H9 (cell line): Measurements from ENCODE around the gene TXNDC12. TPM values are rescaled to one million over a fixed set of nuclear protein-coding genes. Genes with fewer than 3 reads are reported as not detected.

Experiments
- DNase-seq: peaks from one replicate; pipeline ENCODE4 v3.0.0-alpha.2; 2017
- H2AFZ ChIP-seq: one replicate; pipeline ENCODE4 v1.6.1; 2013; ENCODE audit warnings: mild to moderate bottlenecking, low read length, control low read depth, moderate library complexity
- H2AK5ac ChIP-seq: 2 replicates; pipeline ENCODE4 v1.6.1; 2013; ENCODE audit warnings: low read length, control low read depth, mixed read lengths; ENCODE audit not compliant: insufficient read length
- H2BK120ac ChIP-seq: one replicate; pipeline ENCODE4 v1.6.1; 2013; ENCODE audit warnings: low read depth, mild to moderate bottlenecking, low read length, control low read depth, inconsistent platforms; ENCODE audit not compliant: poor library complexity, severe bottlenecking
- H2BK12ac ChIP-seq: 2 replicates; pipeline ENCODE4 v1.6.1; 2013; ENCODE audit warnings: low read length, control low read depth, mixed read lengths, low read depth; ENCODE audit not compliant: insufficient read length
- H2BK15ac ChIP-seq: 2 replicates; pipeline ENCODE4 v1.6.1; 2013; ENCODE audit warnings: low read depth, low read length, control low read depth
- H2BK20ac ChIP-seq: one replicate; pipeline ENCODE4 v1.6.1; 2013; ENCODE audit warnings: low read depth, mild to moderate bottlenecking, low read length, control low read depth, inconsistent platforms; ENCODE audit not compliant: poor library complexity, severe bottlenecking
- H2BK5ac ChIP-seq: 2 replicates; pipeline ENCODE4 v1.6.1; 2013; ENCODE audit warnings: low read length, control low read depth, mixed read lengths; ENCODE audit not compliant: insufficient read length
- H3K14ac ChIP-seq: 2 replicates; pipeline ENCODE4 v1.6.1; 2013; ENCODE audit warnings: low read length, control low read depth; ENCODE audit not compliant: insufficient read depth
- H3K18ac ChIP-seq: 2 replicates; pipeline ENCODE4 v1.6.1; 2013; ENCODE audit warnings: low read depth, mild to moderate bottlenecking, mixed read lengths, low read length, control low read depth; ENCODE audit not compliant: insufficient read length
- H3K23ac ChIP-seq: 2 replicates; pipeline ENCODE4 v1.6.1; 2013; ENCODE audit warnings: low read length, control low read depth, mixed read lengths, low read depth; ENCODE audit not compliant: insufficient read length
- H3K23me2 ChIP-seq: 2 replicates; pipeline ENCODE4 v1.6.1; 2013; ENCODE audit warnings: low read depth, mild to moderate bottlenecking, mixed read lengths, low read length, control low read depth; ENCODE audit not compliant: insufficient read length, poor library complexity, severe bottlenecking
- H3K27ac ChIP-seq: 2 replicates; pipeline ENCODE4 v1.5.1; 2013; ENCODE audit warnings: low read length, control low read depth, mixed read lengths, low read depth; ENCODE audit not compliant: insufficient read length
- H3K27me3 ChIP-seq: 2 replicates; pipeline ENCODE4 v1.6.1; 2013; ENCODE audit warnings: low read length, control low read depth, inconsistent platforms; ENCODE audit not compliant: insufficient read depth
- H3K4ac ChIP-seq: 2 replicates; pipeline ENCODE4 v1.6.1; 2013; ENCODE audit warnings: low read depth, mild to moderate bottlenecking, control low read depth, inconsistent platforms, low read length, moderate library complexity
- H3K4me1 ChIP-seq: 2 replicates; pipeline ENCODE4 v1.6.1; 2013; ENCODE audit warnings: low read length, control low read depth, inconsistent platforms; ENCODE audit not compliant: insufficient read depth
- H3K4me2 ChIP-seq: 2 replicates; pipeline ENCODE4 v1.6.1; 2013; ENCODE audit warnings: low read length, control low read depth, mixed read lengths; ENCODE audit not compliant: insufficient read length, insufficient read depth
- H3K56ac ChIP-seq: 2 replicates; pipeline ENCODE4 v1.6.1; 2013; ENCODE audit warnings: low read depth, mild to moderate bottlenecking, mixed read lengths, low read length, control low read depth; ENCODE audit not compliant: insufficient read length
- H3K79me1 ChIP-seq: 2 replicates; pipeline ENCODE4 v1.6.1; 2013; ENCODE audit warnings: low read depth, mild to moderate bottlenecking, moderate library complexity, low read length, control low read depth, inconsistent platforms; ENCODE audit not compliant: insufficient read depth, poor library complexity, severe bottlenecking
- H3K79me2 ChIP-seq: 2 replicates; pipeline ENCODE4 v1.6.1; 2013; ENCODE audit warnings: low read length, control low read depth, inconsistent platforms; ENCODE audit not compliant: insufficient read depth
- H3K9ac ChIP-seq: 2 replicates; pipeline ENCODE4 v1.6.1; 2013; ENCODE audit warnings: low read length, control low read depth, mixed read lengths; ENCODE audit not compliant: insufficient read length; ENCODE audit errors: extremely low read depth
- H3K9me3 ChIP-seq: one replicate; pipeline ENCODE4 v1.6.1; 2013; ENCODE audit warnings: low read depth, low read length, inconsistent platforms; ENCODE audit not compliant: control insufficient read depth
- H3T11ph ChIP-seq: one replicate; pipeline ENCODE4 v1.6.1; 2013; ENCODE audit warnings: mild to moderate bottlenecking, low read length, control low read depth, inconsistent platforms
- H4K20me1 ChIP-seq: one replicate; pipeline ENCODE4 v1.6.1; 2013; ENCODE audit not compliant: control insufficient read depth, insufficient read length, insufficient read depth
- H4K5ac ChIP-seq: 2 replicates; pipeline ENCODE4 v1.6.1; 2013; ENCODE audit warnings: low read depth, mild to moderate bottlenecking, mixed read lengths, low read length, control low read depth; ENCODE audit not compliant: insufficient read length
- H4K8ac ChIP-seq: replicated peaks from 2 replicates; pipeline ENCODE4 v1.6.1; 2013; ENCODE audit warnings: low read length, control low read depth, mixed read lengths, low read depth; ENCODE audit not compliant: insufficient read length
- H4K91ac ChIP-seq: 2 replicates; pipeline ENCODE4 v1.6.1; 2013; ENCODE audit warnings: low read depth, mild to moderate bottlenecking, moderate library complexity, mixed read lengths, low read length, control low read depth; ENCODE audit not compliant: insufficient read length
- H3K27ac Mint-ChIP-seq, 3 experiments: 2 replicates in 2 of 3; 3 replicates in 1 of 3; pipeline ENCODE4 v1.8.0; 2020 to 2021; ENCODE audit warnings: mixed read lengths in 3 of 3, mild to moderate bottlenecking in 1 of 3, moderate library complexity in 1 of 3
- H3K27me3 Mint-ChIP-seq: 2 replicates; pipeline ENCODE4 v1.8.0; 2021; ENCODE audit warnings: low read depth, mild to moderate bottlenecking, moderate library complexity, mixed read lengths
- H3K36me3 Mint-ChIP-seq, 3 experiments: 2 replicates in 2 of 3; 3 replicates in 1 of 3; pipeline ENCODE4 v1.8.0; 2020 to 2021; ENCODE audit warnings: low read depth in 3 of 3, mixed read lengths in 3 of 3; ENCODE audit not compliant: insufficient read depth in 1 of 3
- H3K4me1 Mint-ChIP-seq, 2 experiments: 2 replicates each; pipeline ENCODE4 v1.8.0; 2020; ENCODE audit warnings: mixed read lengths in 2 of 2
- H3K4me3 Mint-ChIP-seq, 2 experiments: 2 replicates in 1 of 2; 3 replicates in 1 of 2; pipeline ENCODE4 v1.8.0; 2020 to 2021; ENCODE audit warnings: mild to moderate bottlenecking in 2 of 2, mixed read lengths in 2 of 2, moderate library complexity in 1 of 2
- H3K9me3 Mint-ChIP-seq, 2 experiments: 2 replicates in 1 of 2; 3 replicates in 1 of 2; pipeline ENCODE4 v1.8.0; 2020; ENCODE audit warnings: mild to moderate bottlenecking in 2 of 2, mixed read lengths in 2 of 2, moderate library complexity in 1 of 2
- WGBS: extraction: QIAGEN DNeasy Blood & Tissue Kit; methylation state at CpG from one replicate; pipeline ENCODE4 v1.1.7; 2013; ENCODE audit warnings: missing lambda C conversion rate, low lambda C conversion rate, mixed read lengths; ENCODE audit not compliant: insufficient read length; ENCODE audit errors: extremely low coverage; 5-methylcytosine and 5-hydroxymethylcytosine counted together
- total RNA-seq: library from RNA; stranded (reverse); gene quantifications from 2 replicates; pipeline ENCODE4 v1.2.1, GENCODE V29; 2021
- TF ChIP-seq, protein P1 (sequence below): fragments of 200-600 bp; sonication (generic); conservative IDR thresholded peaks from 3 replicates; pipeline ENCODE4 v1.8.0; 2021; ENCODE audit warnings: antibody characterized with exemption, mild to moderate bottlenecking

Gene TXNDC12
- total RNA-seq, 1 experiment from 2014 or later, result 82.1 TPM

DNA sequence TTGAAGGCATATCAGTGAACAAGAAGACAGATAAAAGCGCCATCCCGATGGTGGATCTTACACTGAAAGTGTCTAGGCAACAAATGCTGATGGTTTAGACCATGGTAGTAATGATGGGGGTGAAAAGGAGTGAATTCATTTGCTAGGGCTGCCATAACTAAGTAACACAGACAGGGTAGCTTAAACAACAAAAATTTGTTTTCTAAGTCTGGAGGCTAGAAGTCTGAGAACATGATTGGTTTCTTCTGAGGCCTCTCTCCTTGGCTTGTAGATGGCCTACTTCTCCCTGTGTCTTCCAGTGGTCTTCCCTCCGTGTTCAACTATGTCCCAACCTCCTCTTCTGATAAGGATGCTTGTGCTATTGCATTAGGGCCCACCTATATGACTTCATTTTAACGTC lies 51.1 kb downstream of the TXNDC12 start:
- no peak overlapping the region for H2BK5ac ChIP-seq
- H3K23me2 ChIP-seq, result no peaks in the 10 kb centered on the region
- no peaks in the 10 kb centered on the region for H3K27me3 ChIP-seq
- TF ChIP-seq, protein P1, sequence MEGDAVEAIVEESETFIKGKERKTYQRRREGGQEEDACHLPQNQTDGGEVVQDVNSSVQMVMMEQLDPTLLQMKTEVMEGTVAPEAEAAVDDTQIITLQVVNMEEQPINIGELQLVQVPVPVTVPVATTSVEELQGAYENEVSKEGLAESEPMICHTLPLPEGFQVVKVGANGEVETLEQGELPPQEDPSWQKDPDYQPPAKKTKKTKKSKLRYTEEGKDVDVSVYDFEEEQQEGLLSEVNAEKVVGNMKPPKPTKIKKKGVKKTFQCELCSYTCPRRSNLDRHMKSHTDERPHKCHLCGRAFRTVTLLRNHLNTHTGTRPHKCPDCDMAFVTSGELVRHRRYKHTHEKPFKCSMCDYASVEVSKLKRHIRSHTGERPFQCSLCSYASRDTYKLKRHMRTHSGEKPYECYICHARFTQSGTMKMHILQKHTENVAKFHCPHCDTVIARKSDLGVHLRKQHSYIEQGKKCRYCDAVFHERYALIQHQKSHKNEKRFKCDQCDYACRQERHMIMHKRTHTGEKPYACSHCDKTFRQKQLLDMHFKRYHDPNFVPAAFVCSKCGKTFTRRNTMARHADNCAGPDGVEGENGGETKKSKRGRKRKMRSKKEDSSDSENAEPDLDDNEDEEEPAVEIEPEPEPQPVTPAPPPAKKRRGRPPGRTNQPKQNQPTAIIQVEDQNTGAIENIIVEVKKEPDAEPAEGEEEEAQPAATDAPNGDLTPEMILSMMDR, result no peak
- peaks cover 28 to 29% of the 10 kb centered on the region in 2 experiments for H3K4me1 Mint-ChIP-seq
- 0 out of 5 replicates have a peak, but pooled peaks cover 0 to 3% of the 10 kb centered on the region in 2 experiments for H3K9me3 Mint-ChIP-seq
- H3K27me3 Mint-ChIP-seq, result no peaks in the 10 kb centered on the region
- no peaks in the 10 kb centered on the region for H3K79me2 ChIP-seq
- no peaks in the 10 kb centered on the region for H3K79me1 ChIP-seq
- H3K9me3 ChIP-seq, result no peaks in the 10 kb centered on the region
- H3K27ac ChIP-seq, result no peak overlapping the region
- H3K4me3 Mint-ChIP-seq, result no peak overlapping the region
- H4K5ac ChIP-seq, result no peak overlapping the region
- H4K8ac ChIP-seq, result no peak overlapping the region
- H2AFZ ChIP-seq, result no peak overlapping the region
- no peak overlapping the region for H3K56ac ChIP-seq
- H3K4ac ChIP-seq, result no peak overlapping the region
- no CpG with 5 or more reads among the region's 4 CpGs for WGBS
- H3K14ac ChIP-seq, result no peak overlapping the region
- H3K23ac ChIP-seq, result no peak overlapping the region
- H2BK12ac ChIP-seq, result no peak overlapping the region
- no peak overlapping the region for H2BK15ac ChIP-seq
- H3T11ph ChIP-seq, result no peak overlapping the region
- no peak overlapping the region for H3K9ac ChIP-seq
- H3K4me2 ChIP-seq, result no peak overlapping the region
- H4K91ac ChIP-seq, result no peak overlapping the region
- H4K20me1 ChIP-seq, result no peaks in the 10 kb centered on the region
- no peak for DNase-seq
- no peak overlapping the region for H2BK120ac ChIP-seq
- no peaks in the 10 kb centered on the region for H3K36me3 Mint-ChIP-seq
- no peak overlapping the region for H3K18ac ChIP-seq
- no peak overlapping the region for H2AK5ac ChIP-seq
- no peak overlapping the region for H3K27ac Mint-ChIP-seq
- H3K4me1 ChIP-seq, result peaks cover 13% of the 10 kb centered on the region; the same call in 1 of the 2 replicates
- H2BK20ac ChIP-seq, result no peak overlapping the region
